Measurements from ENCODE around the gene IL17RA.
A peak's percentile ranks its signal among the peaks of the same experiment; 100 is the strongest.

IL17RA gene

DNA sequence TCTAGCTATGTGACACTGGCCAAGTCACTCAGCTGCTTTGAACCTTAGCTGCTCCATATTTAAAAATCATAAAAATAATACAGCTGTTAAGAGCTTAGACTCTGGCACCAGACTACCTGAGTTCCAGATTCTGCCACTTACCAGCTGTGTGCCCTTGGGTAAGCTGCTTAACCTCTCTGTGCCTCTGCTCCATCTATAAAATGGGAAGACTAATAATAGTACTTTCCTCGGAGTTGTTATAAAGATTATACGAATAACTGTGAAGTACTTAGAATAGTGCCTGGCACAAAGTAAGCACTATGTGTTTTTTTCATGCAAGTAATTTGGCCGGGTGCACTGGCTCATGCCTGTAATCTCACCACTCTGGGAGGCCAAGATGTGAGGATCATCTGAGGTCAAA is 72.9 kb downstream of the IL17RA start:
- DNase-seq (ENCODE audit: low read depth in 2 of 2), result no peak

DNA sequence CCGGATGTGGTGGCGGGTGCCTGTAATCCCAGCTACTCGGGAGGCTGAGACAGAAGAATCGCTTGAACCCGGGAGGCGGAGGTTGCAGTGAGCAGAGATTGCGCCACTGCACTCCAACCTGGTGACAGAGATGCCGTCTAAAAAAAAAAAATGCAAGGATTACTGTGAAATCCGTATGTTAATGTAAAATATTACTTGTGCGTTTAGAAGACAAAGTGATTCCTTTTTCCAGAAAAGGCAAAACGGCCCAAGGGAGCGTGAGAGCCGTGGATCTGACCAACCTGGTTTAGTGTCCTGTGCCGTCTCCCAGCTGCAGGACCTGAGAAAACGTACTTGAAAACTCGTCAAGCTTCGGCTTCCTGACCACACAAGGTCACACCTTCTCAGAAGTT is 73.4 kb downstream of the IL17RA start:
- DNase-seq (ENCODE audit: low read depth in 2 of 2), result no peak

DNA sequence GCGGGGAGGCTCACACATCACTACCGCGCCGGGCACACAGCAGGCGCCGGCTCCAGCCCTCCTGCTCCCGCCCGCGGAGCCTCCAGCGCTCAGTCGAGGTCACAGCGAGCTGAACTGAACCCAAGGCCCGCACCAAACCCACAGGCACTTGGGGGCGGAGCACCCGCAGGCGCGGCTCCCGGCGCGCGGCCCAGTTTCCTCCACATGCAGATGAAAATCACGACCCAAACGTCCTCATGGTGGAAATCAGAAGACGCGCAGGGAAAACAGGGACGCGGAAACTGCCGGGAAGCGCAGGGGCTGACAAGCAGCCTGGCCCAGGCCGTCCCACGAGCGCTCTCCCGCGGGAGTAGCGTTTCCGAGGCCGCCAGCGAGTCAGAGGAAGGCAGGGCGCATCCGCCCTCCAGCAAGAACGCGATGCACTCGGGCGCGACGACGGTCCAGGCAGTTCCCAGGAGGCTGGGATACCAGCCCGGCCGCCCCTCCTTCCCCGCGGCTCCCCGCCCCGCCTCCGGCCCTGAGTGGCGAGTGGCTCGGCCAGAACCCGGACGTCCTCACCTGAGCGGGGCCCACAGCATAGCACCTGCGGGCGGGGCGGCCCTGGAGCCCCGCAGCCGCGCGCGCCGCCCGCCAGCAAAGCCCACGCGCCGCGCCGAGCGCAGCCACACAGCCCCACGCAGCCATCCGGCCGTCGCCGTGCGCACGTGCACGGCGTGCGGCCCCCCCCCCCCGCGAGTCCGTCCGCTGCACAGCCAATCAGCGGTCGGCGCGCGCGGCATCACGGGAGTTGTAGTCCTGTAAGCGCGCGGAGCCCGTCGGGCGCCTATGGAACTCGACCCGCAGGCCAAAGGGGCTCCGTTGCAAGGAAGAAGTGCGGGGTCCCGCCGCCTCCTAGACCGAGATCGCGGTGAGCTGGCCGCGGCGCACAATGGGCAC is 74.0 kb downstream of the IL17RA start, which contains the start of gene HDHD5:
Gene HDHD5, minus strand, starts transcription at position 710 of the 936 bp plus-strand sequence. Its CDS starts 26 bp downstream, at position 684.
- peak; percentile 81 to 84 for DNase-seq (ENCODE audit: low read depth in 2 of 2)

DNA sequence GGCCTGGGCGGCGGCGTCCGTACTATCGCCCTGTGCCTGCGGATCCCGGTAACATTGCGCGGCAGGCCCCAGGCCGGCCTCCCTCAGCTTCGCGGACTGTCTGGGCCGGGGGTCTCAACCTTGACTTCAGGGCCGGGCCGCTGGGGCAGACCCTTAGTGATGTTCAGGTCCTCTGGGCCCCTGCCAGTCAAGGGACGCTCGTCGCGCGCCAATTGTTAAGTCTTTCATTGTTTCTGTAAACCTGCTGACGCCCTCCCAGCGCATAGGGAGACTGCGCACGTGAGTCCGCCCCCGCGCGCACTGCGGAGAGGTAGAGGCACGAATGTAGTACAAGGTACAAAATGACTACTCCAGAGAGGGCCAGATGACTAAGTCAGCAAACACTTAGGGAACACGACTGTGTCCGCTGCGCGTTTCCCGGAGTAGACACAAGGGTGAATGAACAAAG is 74.7 kb downstream of the IL17RA start:
- peak; percentile 70 to 72 for DNase-seq (ENCODE audit: low read depth in 2 of 2)

DNA sequence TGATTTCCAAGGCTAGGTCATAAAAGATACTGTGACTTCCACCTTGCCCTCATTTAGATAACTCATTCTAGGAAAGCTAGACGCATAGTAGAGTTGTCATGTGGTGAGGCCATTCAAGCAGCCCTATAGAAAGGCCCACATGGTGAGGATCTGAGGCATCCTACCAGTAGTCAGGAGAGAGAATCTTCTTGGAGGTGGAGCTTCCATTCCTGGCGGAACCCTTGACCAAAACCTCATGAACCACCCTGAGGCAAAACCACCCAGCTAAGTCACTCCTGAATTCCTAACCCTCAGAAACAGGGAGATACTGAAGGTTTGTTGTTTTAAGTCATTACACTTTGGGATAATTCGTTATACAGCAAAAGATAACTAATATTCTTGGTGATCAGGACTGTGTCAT is 77.2 kb downstream of the IL17RA start:
- DNase-seq (ENCODE audit: low read depth in 2 of 2), result no peak

DNA sequence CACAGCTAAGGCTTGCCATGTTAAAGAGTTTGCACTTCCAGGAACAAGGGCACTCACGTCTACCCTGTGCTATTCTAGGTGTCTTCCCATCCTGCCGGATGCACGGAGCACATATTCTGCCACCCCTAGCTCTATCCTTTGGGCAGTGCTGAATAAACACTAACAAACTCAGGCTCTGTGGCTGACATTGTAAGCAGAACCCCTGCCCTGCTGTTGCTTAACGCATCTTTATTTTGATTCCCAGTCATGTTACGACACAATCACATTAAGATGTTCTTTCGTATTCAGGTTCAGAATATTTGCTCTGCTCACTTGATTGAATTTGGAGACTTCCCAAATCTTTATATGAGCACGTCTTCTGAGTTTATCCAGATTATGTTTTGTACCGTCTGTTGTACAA is 77.9 kb downstream of the IL17RA start:
- DNase-seq (ENCODE audit: low read depth in 2 of 2), result no peak

DNA sequence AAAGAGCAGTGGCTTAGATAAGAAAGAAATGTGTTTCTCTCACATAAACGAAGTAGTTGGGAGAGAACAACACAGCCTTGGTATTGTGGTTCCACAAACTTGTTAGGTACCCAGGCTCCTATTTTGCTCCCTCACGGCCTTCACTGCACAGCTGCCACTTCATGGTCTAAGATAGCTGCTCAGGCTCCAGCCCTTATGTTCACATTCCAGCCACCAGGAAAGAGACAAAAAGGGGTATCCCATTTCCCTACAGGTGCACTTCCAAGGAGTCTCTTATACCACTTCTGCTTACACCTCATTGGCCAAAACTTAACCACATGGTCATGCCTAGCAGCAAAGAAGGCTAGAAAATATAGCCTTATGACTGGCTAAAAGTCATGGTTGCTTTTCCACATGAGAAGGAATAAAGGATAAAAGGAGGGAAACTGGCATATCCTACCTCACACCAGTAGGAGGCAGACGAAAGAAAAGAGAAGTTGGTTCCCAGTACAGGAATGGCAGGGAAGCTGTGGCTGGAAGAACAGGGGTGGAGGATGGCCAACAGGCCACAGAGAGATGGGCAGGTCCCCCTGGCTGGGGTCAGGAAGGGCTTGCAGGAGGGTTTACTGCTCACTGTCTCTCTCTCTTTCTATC is 79.7 kb downstream of the IL17RA start:
- DNase-seq (ENCODE audit: low read depth in 2 of 2), result no peak
